LHCN-M2 (cell line): ENCODE measurements around the gene SYNE2. TPM values are rescaled to one million over a fixed set of nuclear protein-coding genes. Genes with fewer than 3 reads are reported as not detected.
"Not testable (repeated sequence)": the region's sequence is repeated elsewhere in the genome, so short reads cannot be mapped to it uniquely, and the experiment has no call there.

ENCODE experiments used
- DNase-seq: peaks from one replicate; pipeline ENCODE4 v3.0.0-alpha.2; 2012; ENCODE audit warnings: low read depth
- total RNA-seq: library from RNA; depleted of rRNA; stranded (reverse); fragments of >200 nt; gene quantifications from 2 replicates; pipeline ENCODE4 v1.2.3, GENCODE V29; 2014

The SYNE2 gene
- total RNA-seq, 1 experiment from 2014 or later = 14.8 TPM

DNA sequence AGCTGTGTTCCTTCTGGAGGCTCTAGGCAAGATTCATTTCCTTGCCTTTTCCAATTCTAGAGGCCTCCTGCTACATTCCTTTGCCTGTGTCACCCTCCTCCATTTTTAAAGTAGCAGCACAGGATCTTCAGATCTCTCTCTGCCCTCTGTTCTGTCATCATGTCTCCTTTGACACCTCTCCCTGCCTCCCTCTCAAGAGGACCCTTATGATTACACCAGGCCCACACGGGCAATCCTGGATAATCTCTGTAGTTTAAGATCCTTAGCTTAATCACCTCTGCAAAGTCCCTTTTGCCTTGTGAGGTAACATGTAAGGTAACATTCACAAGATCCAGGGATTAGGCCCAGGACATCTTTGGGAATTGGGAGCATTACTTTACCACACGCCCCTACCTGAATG, 155.2 kb downstream of the SYNE2 start:
- no peak for DNase-seq

DNA sequence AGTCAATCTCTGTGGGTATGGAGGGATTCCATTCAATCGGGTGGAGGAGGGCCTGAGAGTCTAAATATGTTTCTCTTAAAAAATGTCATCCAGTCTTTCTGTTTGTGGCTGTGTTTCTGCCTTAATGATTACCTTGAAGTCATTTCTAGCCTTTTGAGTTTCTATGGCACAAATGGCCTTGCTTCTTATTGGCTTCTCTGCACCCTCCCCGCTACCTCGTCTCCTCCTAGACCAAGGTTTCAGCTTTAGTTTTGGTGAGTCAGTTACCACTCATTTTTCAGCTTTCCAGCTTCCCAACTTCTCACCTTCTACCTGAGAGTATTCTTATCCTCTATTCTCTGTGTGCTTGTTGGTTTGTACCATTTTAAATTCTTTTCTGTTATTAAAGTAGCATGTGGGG, 159.2 kb downstream of the SYNE2 start:
- DNase-seq = no peak

DNA sequence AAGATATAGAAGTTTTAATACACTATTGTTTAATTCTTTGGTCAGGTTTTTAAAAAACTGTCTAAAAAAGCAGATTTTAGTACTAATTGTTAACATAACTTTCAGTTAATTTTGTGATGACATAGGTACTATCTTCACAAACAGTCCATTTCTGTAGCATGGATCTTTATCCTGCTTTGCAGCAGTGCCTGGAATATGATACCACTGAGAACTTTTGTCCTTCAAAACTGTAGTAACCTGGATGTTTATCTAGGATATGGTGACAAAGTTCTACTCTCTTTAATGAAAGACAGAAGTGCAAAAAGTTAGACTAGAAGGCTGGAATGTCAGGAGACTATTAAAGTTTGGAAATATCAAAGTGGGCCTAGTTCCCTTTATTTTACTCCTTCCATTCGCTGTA, 159.9 kb downstream of the SYNE2 start:
- no peak for DNase-seq

DNA sequence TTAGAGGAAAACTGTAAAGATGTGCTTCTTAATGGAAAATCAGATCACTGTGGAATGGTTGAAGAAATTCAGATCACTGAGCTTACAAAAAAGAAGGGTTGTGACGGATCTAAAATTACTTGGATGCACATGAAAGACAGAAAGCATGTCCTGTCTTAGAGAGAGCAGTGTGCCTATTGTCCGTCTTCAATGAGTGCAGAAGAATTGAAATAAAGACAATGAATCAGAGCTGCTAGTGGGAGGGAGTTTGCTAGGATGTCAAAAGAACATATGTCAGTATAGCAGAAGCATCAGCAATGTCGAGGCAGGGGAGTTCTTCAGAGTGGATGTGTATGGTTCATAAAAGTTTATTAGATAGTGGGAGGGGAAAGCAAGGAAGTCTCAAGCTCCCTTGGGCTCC, 172.7 kb downstream of the SYNE2 start:
- no peak for DNase-seq

DNA sequence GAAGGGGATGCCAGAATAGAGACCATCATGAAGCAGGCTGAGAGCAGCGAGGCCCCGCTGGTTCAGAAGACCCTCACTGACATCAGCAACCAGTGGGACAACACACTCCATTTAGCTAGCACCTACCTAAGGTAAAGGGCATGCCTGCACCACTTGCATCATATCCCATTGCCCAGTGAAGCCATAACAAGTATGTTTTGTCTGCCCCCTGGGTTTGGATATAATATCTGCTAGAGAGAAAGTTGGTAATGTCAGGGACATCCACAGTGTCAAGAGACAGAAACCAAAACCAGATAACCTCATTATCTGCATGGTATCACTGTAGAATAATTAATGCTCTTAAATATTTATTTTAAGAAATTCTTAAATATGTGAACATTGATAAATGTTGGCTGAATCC, 173.8 kb downstream of the SYNE2 start:
- DNase-seq = no peak

DNA sequence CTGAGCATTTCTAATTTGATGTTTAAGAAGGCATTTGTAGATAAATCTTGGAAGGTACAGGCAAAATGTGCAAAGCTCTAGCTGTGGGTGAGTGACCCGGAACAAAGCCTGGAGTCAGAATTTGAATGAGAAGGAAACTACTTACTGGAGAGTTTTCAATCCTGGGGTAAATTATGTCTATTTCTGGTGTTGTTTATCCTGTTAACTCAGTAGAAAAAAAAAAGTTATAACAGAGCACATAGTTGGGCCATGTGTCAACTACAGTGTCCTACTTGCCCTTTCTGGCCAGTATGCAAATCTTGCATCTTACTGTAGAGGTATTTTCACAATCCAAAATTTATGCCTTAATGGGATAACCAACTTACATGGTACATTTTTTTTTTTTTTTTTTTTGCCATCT, 182.3 kb downstream of the SYNE2 start:
- DNase-seq = peak; percentile 25

DNA sequence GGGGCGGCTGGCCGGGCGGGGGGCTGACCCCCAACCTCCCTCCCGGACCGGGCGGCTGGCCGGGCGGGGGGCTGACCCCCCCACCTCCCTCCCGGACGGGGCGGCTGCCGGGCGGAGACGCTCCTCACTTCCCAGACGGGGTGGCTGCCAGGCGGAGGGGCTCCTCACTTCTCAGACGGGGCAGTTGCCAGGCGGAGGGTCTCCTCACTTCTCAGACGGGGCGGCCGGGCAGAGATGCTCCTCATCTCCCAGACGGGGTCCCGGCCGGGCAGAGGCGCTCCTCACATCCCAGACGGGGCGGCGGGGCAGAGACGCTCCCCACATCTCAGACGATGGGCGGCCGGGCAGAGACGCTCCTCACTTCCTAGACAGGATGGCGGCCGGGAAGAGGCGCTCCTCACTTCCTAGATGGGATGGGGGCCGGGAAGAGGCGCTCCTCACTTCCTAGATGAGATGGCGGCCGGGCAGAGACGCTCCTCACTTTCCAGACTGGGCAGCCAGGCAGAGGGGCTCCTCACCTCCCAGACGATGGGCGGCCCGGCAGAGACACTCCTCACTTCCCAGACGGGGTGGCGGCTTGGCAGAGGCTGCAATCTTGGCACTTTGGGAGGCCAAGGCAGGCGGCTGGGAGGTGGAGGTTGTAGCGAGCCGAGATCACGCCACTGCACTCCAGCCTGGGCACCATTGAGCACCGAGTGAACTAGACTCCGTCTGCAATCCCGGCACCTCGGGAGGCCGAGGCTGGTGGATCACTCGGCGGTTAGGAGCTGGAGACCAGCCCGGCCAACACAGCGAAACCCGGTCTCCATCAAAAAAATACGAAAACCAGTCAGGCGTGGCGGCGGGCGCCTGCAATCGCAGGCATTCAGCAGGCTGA, 185.3 kb downstream of the SYNE2 start:
- DNase-seq = not testable (repeated sequence)

DNA sequence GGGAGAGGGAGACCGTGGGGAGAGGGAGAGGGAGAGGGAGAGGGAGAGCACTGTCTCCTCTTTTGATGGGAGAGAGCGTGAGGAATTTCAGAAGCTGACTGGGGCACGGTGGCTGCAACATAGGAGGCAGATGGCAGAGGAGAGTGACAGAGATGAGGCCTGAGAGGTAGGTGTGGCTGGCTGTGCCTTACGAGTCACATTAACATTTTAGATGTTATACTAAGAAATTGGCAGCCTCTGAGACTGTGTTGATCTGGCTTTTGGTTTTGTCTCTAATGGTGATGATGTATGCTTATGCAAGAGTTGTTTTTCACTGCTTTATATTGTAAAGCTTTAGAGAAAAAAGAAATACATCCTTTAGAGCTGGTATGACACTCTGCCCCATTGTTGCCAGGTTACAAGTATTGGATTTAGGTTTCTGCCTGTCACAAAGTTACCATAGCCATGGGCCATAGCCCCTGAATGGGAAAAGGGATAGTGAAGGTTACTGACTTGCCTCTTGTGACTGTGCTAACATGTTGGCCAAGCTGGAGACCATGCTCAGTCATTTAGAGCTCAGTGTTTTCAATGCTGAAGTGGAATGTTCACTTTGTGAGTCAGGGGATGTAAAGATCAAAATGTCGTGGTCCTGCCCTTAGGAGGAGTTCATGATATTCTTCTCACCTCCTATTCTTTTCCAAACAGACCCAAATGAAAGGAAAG, 186.2 kb downstream of the SYNE2 start:
- DNase-seq = no peak

DNA sequence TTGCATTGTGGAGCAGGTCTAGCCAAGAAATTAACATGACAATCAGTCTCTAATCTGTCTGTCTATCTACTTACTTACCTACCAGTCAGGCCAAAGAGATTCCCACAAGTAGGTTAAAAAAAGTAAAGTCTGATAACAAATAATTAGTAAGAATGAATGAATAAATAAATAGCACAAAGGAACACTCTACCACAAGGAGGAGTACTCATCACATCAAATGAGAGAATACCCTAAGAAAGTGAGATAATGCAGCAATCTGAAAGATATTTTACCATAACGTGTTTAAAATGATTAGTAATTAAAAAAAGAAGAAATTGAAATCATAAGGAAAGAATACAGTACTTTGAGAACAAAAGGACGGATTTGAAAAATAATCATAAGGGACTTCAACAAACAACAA, 187.2 kb downstream of the SYNE2 start:
- DNase-seq = peak; percentile 32

DNA sequence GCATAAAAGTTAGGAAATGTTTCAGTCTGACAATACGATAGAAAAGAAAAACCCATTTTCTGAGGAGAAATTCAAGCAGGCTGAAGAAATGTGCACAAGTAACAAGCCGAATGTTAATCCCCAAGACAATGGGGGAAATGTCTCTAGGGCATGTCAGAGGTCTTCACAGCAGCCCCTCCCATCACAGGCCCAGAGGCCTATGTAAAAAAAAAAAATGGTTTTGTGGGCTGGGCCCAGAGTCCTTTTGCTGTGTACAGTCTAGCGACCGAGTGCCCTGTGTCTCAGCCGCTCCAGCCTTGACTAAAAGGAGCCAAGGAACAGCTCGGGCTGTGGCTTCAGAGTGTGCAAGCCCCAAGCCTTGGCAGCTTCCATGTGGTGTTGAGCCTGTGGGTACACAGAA, 190.5 kb downstream of the SYNE2 start:
- DNase-seq = not testable (repeated sequence)

DNA sequence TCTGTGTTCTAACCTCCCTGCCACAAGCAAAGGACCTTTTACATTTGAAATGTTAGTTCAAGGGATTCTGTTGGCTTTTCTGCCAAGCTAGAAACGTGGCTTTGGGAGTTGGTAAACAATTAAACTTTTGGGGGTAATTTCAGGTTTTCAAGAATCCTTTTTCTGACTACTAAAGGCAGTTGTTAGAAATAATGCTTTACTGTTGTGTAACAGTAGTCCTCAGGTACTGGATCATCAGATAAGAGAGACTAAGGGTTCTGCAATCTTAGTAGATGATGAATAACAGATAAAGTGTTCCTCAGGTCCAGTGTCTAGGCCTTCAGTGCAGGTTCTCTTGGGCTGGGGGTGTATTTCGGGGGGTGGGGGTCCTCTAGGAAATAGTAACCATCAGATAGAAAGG, 192.3 kb downstream of the SYNE2 start:
- no peak for DNase-seq

DNA sequence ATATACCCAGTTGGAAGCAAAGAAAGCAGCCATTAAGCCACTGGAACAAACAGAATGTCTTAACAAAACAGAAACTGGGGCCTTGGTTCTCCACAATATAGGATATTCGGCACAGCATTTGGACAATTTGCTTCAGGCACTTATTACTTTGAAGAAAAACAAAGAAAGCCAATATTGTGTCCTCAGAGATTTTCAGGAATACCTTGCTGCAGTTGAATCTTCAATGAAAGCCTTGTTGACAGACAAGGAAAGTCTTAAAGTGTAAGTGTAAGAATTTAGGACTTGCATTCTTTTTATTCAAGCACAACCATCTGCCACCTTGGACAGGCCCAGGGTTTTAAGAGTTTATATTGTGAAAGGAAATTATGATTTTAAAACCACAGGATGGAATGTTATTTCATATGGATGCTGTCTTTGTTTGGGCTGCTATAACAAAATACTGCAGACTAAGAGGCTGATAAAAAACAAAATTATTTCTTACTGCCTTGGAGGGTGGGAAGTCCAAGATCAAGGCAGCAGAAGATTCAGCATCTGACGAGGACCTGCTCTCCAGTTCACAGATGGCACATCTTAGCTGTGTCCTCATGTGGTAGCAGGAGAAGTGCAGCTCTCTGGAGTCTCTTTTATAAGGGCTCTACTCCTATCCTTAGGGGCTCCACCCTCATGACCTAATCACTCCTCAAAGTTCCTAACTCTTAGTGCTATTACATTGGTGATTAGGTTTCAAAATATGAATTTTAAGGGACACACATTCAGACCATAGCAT, 197.0 kb downstream of the SYNE2 start:
- no peak for DNase-seq

DNA sequence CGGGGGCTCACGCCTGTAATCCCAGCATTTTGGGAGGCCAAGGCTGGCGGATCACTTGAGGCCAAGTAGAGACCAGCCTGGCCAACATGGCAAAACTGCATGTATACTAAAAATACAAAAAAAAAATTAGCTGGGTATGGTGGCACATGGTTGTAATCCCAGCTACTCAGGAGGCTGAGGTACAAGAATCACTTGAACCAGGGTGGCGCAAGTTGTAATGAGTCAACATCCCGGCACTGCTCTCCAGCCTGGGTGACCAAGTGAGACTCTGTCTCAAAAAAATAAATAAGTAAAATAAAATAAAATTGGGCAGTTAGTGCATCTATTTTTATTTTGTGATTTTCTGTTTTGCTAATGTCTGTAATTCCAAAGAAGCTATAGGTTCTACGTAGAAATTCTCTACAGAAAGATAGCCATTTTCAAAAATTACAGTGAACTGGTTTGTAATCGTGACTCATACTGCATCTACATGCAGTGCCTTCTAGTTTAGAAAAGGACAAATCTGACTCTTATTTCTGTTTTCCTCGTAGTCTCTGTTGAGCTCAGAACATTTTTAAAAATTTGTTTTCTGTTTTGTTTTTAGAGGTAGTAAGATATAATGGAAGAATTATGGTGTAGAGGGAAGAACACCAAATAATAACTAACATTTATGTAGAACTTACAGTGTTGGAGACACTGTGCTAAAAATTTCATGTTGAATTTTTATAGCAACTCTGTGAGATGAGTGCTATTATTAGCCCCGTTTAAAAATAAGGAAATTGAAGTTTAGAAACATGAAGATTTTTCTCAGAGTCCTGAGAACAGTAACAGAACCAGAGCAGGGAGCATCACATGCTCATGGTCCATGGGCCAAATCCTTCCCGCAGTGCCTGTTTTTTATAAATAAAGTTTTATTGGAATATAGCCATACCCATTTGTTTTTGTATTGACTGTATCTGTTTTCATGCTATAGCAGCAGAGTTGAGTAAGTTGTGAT, 201.2 kb downstream of the SYNE2 start:
- peak; percentile 63 for DNase-seq

DNA sequence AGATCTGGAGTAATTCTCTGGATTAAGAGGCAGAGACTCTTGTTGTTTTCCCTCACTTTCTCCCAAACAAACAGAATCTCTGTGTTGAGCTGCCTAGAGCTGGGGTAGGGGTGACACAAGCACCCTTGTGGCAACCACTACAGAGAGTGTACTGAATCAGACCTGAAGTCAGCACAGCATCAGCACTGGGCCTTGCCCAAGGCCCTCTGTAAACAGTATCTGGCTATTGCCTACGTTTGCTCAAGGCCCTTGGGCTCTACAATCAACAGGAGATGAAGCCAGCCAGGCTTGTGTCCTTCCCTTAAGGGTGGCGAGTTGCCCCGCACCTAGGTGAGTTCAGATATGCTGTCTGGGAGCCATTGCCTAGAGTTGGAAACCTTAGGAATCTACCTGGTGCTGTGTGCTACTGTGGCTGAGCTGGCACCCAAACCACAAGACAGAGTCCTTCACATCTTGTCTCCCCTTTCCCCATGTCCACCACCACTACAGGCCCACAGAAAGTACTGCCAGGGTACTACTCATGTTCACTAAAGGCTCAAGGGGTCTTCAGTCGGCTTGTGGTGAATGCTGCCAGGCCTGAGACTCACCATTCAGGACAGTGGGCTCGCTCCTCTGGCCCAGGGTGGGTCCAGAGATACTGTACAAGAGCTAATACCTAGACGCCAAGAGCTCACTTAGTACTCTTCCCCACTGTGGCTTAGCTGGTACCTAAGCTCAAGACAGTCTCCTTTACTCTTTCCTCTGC, 206.8 kb downstream of the SYNE2 start:
- no peak for DNase-seq

DNA sequence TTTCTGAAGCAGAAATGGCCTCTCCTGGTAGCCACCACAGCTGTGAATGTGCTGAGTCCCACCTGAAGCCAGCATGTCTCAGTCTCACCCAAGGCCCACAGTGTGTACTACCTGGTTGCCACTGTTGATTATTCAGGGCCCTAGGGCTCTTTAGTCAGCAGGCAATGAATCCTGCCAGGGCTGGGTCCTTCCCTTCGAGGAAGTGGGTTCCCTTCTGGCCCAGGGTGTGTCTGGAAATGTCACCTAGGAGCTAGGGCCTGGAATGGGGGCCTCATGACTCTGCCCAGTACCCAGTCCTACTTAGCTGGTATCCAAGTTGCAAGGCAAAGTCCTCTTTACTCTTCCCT, 207.4 kb downstream of the SYNE2 start:
- DNase-seq = no peak

DNA sequence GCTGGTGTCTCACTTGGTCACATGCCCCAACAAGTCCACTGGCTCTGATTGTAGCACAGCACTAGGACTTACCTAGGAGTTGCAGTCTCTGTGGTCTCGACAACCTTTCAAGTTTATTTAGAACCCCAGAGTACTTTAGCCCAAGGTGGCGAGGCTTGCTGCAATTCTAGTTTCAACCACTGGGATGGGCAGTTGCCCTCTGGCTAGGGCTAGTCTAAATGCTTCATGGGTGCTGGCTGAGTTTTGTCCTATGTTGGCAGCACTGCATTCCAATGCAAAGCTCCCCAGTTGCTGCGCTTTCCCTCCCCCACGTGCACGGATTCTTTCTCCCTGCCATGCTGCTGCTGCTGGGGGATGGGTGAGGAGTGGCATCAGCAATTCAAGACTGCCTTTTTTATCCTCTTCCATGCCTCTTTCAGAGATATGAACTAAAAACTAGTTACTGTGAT, 207.9 kb downstream of the SYNE2 start:
- DNase-seq = peak; percentile 45

DNA sequence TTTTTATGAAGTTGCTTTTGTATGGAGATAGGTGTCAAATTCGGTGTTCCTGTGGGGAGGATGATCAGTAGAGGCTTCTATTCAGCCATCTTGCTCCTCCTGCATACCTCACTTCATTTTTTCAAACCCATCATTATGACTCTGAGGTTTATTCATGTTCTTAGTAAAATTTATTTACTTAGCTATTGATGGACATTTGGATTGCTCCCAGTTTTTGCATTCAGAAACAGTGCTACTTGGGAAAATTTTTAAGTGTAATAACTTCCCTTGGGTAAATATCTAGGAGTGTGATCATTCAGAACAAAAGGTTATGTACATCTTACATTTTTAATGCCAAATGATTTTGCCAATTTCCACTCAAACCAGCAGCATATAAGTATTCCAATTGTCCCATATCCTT, 208.3 kb downstream of the SYNE2 start:
- DNase-seq = no peak

DNA sequence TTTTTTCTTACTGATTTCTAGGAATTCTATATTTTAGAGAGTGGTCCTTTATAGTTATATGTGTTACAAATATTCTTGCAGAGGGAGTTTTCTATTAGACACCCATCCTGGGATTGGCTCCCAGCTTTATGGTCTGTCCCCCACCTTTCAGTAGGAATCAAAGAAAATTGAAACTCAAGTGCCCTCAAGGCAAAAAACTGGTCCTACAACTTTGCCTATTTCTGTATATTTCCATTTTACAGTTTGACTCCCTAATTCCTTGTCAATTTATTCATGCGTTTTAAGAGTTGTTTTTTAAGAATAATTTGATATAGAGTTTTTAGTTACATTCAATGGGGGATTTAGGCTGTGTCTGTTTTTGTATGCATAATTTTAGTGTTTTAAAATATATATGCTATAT, 208.9 kb downstream of the SYNE2 start:
- DNase-seq = no peak

DNA sequence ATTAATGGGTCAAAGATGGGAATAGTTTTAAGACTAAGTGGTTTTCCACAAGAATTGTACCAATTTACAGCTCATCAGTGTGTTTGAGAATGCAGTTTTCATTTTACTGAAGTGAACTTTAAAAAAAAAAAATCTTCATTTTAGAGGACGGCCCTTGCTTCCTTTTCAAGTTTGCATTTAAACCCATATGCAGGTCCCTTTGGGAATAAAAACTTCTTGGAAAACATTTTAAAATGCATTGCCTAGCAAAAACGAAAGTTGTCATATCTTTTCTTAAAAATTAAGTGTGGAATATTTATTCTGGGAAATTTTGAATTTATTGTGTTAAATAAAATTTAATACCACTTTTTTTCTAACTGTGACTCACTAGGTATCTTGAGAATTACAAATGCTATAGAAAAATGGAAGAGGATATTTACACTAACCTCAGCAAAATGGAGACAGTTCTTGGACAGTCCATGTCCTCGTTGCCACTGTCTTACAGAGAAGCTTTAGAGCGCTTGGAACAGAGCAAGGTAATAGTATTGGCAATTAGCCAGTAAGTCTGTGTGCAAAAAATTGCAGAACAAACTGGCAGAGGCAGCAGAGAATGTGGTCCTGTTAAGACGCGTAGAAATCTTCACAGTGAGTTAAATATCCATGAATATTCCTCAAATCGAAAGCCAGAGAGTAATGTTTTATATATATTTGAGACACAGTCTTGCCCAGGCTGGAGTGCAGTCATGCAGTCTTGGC, 209.7 kb downstream of the SYNE2 start:
- DNase-seq = no peak

DNA sequence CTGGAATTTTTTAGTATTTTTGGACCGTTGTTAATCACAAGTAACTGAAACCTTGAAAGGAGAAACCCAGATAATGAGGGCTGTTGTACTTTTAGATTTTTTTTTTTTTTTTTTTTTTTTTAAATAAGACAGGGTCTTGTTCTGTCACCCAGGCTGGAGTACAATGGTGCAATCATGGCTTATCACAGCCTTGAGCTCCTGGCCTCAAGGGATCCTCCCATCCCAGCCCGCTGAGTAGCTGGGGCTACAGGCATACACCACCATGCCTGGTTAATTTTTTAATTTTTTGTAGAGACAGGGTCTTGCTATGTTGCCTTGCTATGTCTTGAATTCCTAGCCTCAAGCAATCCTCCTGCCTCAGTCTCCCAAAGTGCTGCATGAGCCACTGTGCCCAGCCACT, 211.6 kb downstream of the SYNE2 start:
- DNase-seq = no peak
